Fibroblast of lung (primary cell): Measurements from ENCODE around the gene TPX2. TPM values are rescaled to one million over a fixed set of nuclear protein-coding genes. Genes with fewer than 3 reads are reported as not detected.
A peak's percentile ranks its signal among the peaks of the same experiment; 100 is the strongest.

ENCODE experiments used
- DNase-seq, 2 donors: peaks; one replicate each; pipeline versions ENCODE4 v3.0.0 to v3.0.0-alpha.2; 2010; ENCODE audit warnings: low read depth in 2 of 2
- H2AFZ ChIP-seq: 2 replicates; pipeline ENCODE4 v1.5.1; 2012; ENCODE audit warnings: low read length, control low read depth, inconsistent platforms
- H3K27ac ChIP-seq: 2 replicates; pipeline ENCODE4 v1.5.1; 2011; ENCODE audit warnings: low read length, control low read depth; ENCODE audit not compliant: insufficient read depth
- H3K27me3 ChIP-seq: 2 replicates; pipeline ENCODE4 v1.5.1; 2011; ENCODE audit warnings: mild to moderate bottlenecking, low read length; ENCODE audit not compliant: control insufficient read depth, insufficient read depth
- H3K36me3 ChIP-seq: 2 replicates; pipeline ENCODE4 v1.5.1; 2011; ENCODE audit warnings: low read length; ENCODE audit not compliant: control insufficient read depth, insufficient read depth
- H3K4me1 ChIP-seq: 2 replicates; pipeline ENCODE4 v1.5.1; 2011; ENCODE audit warnings: low read length; ENCODE audit not compliant: control insufficient read depth, insufficient read depth; ENCODE audit errors: extremely low read depth
- H3K4me2 ChIP-seq: 2 replicates; pipeline ENCODE4 v1.5.1; 2011; ENCODE audit warnings: low read length, control low read depth; ENCODE audit not compliant: insufficient read depth; ENCODE audit errors: extremely low read depth
- H3K4me3 ChIP-seq, 4 experiments: fragments of 200-600 bp in 1 of 4; sonication (generic) in 1 of 4; replicated peaks in 1 of 4; 2 replicates each; pipeline ENCODE4 v1.5.1; 2011 to 2016; ENCODE audit warnings: low read length in 4 of 4, low read depth in 3 of 4, mild to moderate bottlenecking in 3 of 4, control low read depth in 2 of 4, inconsistent platforms in 1 of 4, mixed read lengths in 1 of 4; ENCODE audit not compliant: insufficient read depth in 1 of 4; ENCODE audit errors: control extremely low read depth in 1 of 4
- H3K79me2 ChIP-seq: 2 replicates; pipeline ENCODE4 v1.5.1; 2012; ENCODE audit warnings: mild to moderate bottlenecking, low read length, inconsistent platforms; ENCODE audit not compliant: control insufficient read depth, insufficient read depth
- H3K9ac ChIP-seq: 2 replicates; pipeline ENCODE4 v1.5.1; 2011; ENCODE audit warnings: mild to moderate bottlenecking, low read length, control low read depth; ENCODE audit not compliant: insufficient read depth
- H3K9me3 ChIP-seq: 2 replicates; pipeline ENCODE4 v1.5.1; 2012; ENCODE audit warnings: low read depth, low read length; ENCODE audit not compliant: control insufficient read depth, insufficient read depth
- H4K20me1 ChIP-seq: 2 replicates; pipeline ENCODE4 v1.5.1; 2011; ENCODE audit warnings: low read length; ENCODE audit not compliant: control insufficient read depth, insufficient read depth; ENCODE audit errors: extremely low read depth
- CTCF ChIP-seq, 2 donors: IDR thresholded peaks in 1 of 2; conservative IDR thresholded peaks in 1 of 2; 1 replicate in 1 of 2; 2 replicates in 1 of 2; pipeline ENCODE4 v1.5.1; 2011 to 2012; ENCODE audit warnings: low read length in 2 of 2, control low read depth in 1 of 2, inconsistent platforms in 1 of 2, low read depth in 1 of 2, mild to moderate bottlenecking in 1 of 2
- EZH2 ChIP-seq: IDR thresholded peaks from 2 replicates; pipeline ENCODE4 v1.5.1; 2012; ENCODE audit warnings: low read length, control low read depth, mild to moderate bottlenecking; ENCODE audit errors: missing control alignments
- polyA plus RNA-seq, 2 donors: library from polyadenylated mRNA; depleted of rRNA in 1 of 2; stranded (reverse) in 1 of 2; unstranded in 1 of 2; fragments of >200 nt; gene quantifications; 2 replicates each; pipeline ENCODE4 v1.2.1, GENCODE V29; 2011 to 2012; ENCODE audit warnings: missing spikeins in 1 of 2
- total RNA-seq: library from RNA; depleted of rRNA; stranded (reverse); fragments of >200 nt; gene quantifications from 2 replicates; pipeline ENCODE4 v1.2.1, GENCODE V29; 2014

Gene TPX2
- total and polyA plus RNA-seq, 2 donors (not counting 1 experiment from before 2014, with no cell fraction given) = 19.9 to 21.0 TPM

- H3K4me3 ChIP-seq = no peak overlapping the region
- H3K27ac ChIP-seq = peak overlapping the region; percentile 58
- peaks cover 1% of the 10 kb centered on the region for H3K36me3 ChIP-seq
- H2AFZ ChIP-seq = no peak overlapping the region
- no peaks in the 10 kb centered on the region for H3K79me2 ChIP-seq
- no peak overlapping the region for H3K9ac ChIP-seq
- DNase-seq = no peak
- H3K27me3 ChIP-seq = no peaks in the 10 kb centered on the region
- H3K4me2 ChIP-seq = no peak overlapping the region
- TF ChIP-seq CTCF (conservative IDR thresholded peaks at IDR 0.05 in 1 of 2, IDR thresholded peaks at IDR 0.05 in 1 of 2; ENCODE audit: low read depth in 1 of 2, low read length in 2 of 2) (no peak), EZH2 (no peak)
- H3K9me3 ChIP-seq = no peaks in the 10 kb centered on the region
- no peaks in the 10 kb centered on the region for H4K20me1 ChIP-seq
- peaks cover 22% of the 10 kb centered on the region for H3K4me1 ChIP-seq
Measured at GRCh38 chr20:31809661-31810060, 70.6 kb downstream of the TPX2 start.

GRCh38 chr20:31811198-31811597 is 72.1 kb downstream of the TPX2 start:
- Histone ChIP-seq H2AFZ (no peak overlapping the region), H3K79me2 (no peaks in the 10 kb centered on the region), H3K27me3 (no peaks in the 10 kb centered on the region), H3K4me1 (peaks cover 23% of the 10 kb centered on the region), H3K4me2 (no peak overlapping the region), H3K36me3 (peaks cover 1% of the 10 kb centered on the region), H3K27ac (no peak overlapping the region), H3K4me3 (no peak overlapping the region), H3K9ac (no peak overlapping the region), H4K20me1 (no peaks in the 10 kb centered on the region), H3K9me3 (no peaks in the 10 kb centered on the region)
- no peak for TF ChIP-seq CTCF (conservative IDR thresholded peaks at IDR 0.05 in 1 of 2, IDR thresholded peaks at IDR 0.05 in 1 of 2; ENCODE audit: low read depth in 1 of 2, low read length in 2 of 2)
- TF ChIP-seq EZH2 = no peak
- DNase-seq = no peak

GRCh38 chr20:31811796-31812728 is 73.0 kb downstream of the TPX2 start:
- Histone ChIP-seq H3K4me3 (no peak overlapping the region), H3K27ac (peak overlapping the region; percentile 14), H3K79me2 (no peaks in the 10 kb centered on the region), H4K20me1 (no peaks in the 10 kb centered on the region), H2AFZ (no peak overlapping the region), H3K27me3 (no peaks in the 10 kb centered on the region), H3K9me3 (no peaks in the 10 kb centered on the region), H3K4me2 (peak overlapping the region; percentile 65), H3K9ac (no peak overlapping the region), H3K36me3 (peaks cover 1% of the 10 kb centered on the region), H3K4me1 (peaks cover 23% of the 10 kb centered on the region)
- peak; percentile 89 to 94 for DNase-seq
- TF ChIP-seq CTCF (conservative IDR thresholded peaks at IDR 0.05 in 1 of 2, IDR thresholded peaks at IDR 0.05 in 1 of 2; ENCODE audit: low read depth in 1 of 2, low read length in 2 of 2) (no peak), EZH2 (no peak)
